Measurements from ENCODE around the gene NME8.

DNA sequence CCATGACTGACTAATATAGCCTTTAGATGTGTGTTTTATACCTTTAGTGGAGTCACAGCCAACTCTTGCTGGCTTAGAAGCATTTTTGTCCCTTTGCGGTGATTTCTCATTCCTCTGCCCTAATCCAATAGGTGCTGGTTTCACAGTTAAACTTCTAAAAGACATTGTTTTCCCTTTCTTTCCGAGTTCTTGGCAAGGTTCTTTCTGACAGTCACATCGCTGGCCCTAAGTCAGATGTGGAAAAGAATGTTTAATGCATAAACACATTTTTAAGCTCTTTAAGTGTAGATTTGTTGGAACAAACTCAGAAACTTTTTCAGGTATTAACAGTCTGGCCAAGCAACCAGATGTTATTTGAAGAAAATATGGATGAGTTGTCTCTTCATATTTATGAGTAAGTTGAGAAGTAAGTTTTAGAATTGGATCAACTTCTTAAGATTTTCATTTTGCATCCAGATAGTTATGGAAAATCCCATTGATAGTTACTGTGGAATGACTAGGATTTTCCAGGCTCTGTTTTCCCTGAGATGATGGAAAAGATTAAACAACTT lies 76.2 kb downstream of the NME8 start:
- TF ChIP-seq SRF (IDR thresholded peaks at IDR 0.05; ENCODE audit: low read depth) = no peak
- no peak for TF ChIP-seq EZH2 (IDR thresholded peaks at IDR 0.05)
- no peak for TF ChIP-seq SIN3A (IDR thresholded peaks at IDR 0.05; ENCODE audit: low read depth)
- TF ChIP-seq POLR2AphosphoS5 (IDR thresholded peaks at IDR 0.05; ENCODE audit: low read depth, low read length) = no peak
- TF ChIP-seq CTCF (IDR thresholded peaks at IDR 0.05 in 2 of 3, conservative IDR thresholded peaks at IDR 0.05 in 1 of 3; ENCODE audit: borderline replicate concordance in 1 of 3, insufficient read depth in 1 of 3, low read depth in 2 of 3, low read length in 2 of 3) = no peak
- no peak for TF ChIP-seq ZFX (IDR thresholded peaks at IDR 0.05)
